ENCODE measurements around the gene GDF15.

DNA sequence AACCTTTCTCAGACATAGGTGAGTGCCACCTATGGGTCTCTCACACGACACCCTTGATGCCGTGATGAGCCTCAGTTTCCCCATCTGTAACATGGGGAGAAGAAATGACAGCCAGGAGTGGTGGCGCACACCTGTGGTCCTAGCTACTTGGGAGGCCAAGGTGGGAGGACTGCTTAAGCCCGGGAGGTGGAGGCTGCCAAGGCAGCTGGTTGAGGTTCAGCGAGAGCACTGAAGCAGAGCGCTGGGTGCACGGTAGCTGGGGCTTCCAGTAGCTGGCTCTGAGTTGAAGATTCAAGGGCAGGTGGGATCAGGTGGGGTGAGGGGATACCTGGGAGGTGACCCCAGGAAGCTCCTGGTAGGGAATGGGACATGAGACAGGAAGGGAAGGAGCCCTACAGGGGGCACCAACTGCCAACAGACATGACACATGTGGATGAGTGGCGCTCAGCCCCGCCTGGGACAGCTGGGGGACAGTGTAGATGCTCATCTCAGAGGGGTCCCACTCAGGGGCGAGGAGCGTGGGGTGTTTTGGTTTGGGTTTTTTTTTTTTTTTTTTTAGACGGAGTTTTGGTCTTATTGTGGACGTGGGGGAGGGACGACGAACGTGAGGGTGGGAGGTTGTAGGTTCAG, 26.8 kb downstream of the GDF15 start:
- TF ChIP-seq, protein P1, sequence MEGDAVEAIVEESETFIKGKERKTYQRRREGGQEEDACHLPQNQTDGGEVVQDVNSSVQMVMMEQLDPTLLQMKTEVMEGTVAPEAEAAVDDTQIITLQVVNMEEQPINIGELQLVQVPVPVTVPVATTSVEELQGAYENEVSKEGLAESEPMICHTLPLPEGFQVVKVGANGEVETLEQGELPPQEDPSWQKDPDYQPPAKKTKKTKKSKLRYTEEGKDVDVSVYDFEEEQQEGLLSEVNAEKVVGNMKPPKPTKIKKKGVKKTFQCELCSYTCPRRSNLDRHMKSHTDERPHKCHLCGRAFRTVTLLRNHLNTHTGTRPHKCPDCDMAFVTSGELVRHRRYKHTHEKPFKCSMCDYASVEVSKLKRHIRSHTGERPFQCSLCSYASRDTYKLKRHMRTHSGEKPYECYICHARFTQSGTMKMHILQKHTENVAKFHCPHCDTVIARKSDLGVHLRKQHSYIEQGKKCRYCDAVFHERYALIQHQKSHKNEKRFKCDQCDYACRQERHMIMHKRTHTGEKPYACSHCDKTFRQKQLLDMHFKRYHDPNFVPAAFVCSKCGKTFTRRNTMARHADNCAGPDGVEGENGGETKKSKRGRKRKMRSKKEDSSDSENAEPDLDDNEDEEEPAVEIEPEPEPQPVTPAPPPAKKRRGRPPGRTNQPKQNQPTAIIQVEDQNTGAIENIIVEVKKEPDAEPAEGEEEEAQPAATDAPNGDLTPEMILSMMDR (IDR thresholded peaks at IDR 0.05; ENCODE audit: low read length): no peak
- TF ChIP-seq EZH2 (optimal IDR thresholded peaks at IDR 0.05; ENCODE audit: low read depth, low read length): no peak
- no peak for TF ChIP-seq EZH2phosphoT487 (IDR thresholded peaks at IDR 0.05; ENCODE audit: low read length)

All from MM.1S (cell line).